PC-9 (cell line): ENCODE data around the gene PDPK1. TPM values are rescaled to one million over a fixed set of nuclear protein-coding genes. Genes with fewer than 3 reads are reported as not detected.
"Not testable (repeated sequence)": the region's sequence is repeated elsewhere in the genome, so short reads cannot be mapped to it uniquely, and the experiment has no call there.

Experiments used
- BruUV-seq: library from RNA; stranded (reverse); fragments of 400-500 nt; replicated peaks from 2 replicates; lab custom pipeline; 2021; lab: Mats Ljungman, UMichigan
- CTCF ChIA-PET: fragments of 300-600 bp; sonication (Branson Sonifier 250); formaldehyde crosslinking; loops from one replicate; lab custom pipeline; 2022; ENCODE audit warnings: antibody characterized with exemption; lab: Charles Lee
- POLR2A ChIA-PET: fragments of 300-600 bp; sonication (Branson Sonifier 250); formaldehyde crosslinking; loops from one replicate; lab custom pipeline; 2022; ENCODE audit warnings: antibody characterized with exemption; ENCODE audit not compliant: unreplicated experiment; lab: Charles Lee
- DNase-seq, 2 experiments: peaks; one replicate each; pipeline versions ENCODE4 v3.0.0 to v3.0.0-alpha.2; 2015 to 2022; ENCODE audit warnings: mixed read lengths in 1 of 2
- H2AFZ ChIP-seq: fragments of 200-600 bp; sonication (generic); 2 replicates; pipeline ENCODE4 v1.8.1; 2017; ENCODE audit warnings: antibody characterized with exemption
- H3F3A ChIP-seq: fragments of 200-600 bp; sonication (generic); 2 replicates; pipeline ENCODE4 v1.8.1; 2017; ENCODE audit warnings: antibody characterized with exemption, mild to moderate bottlenecking, low read depth; ENCODE audit not compliant: insufficient read depth
- H3K27ac ChIP-seq: fragments of 200-600 bp; sonication (generic); 2 replicates; pipeline ENCODE4 v1.6.1; 2016; ENCODE audit warnings: mixed run types
- H3K27me3 ChIP-seq: fragments of 200-600 bp; sonication (generic); 2 replicates; pipeline ENCODE4 v1.6.1; 2016; ENCODE audit warnings: low read depth, mixed run types; ENCODE audit not compliant: insufficient read depth
- H3K36me3 ChIP-seq: fragments of 200-600 bp; sonication (generic); 2 replicates; pipeline ENCODE4 v1.6.1; 2016; ENCODE audit warnings: low read depth, mixed run types
- H3K4me1 ChIP-seq: fragments of 200-600 bp; sonication (generic); replicated peaks from 2 replicates; pipeline ENCODE4 v1.6.1; 2016; ENCODE audit warnings: mixed run types; ENCODE audit not compliant: insufficient read depth
- H3K4me2 ChIP-seq: fragments of 200-600 bp; sonication (generic); 2 replicates; pipeline ENCODE4 v1.6.1; 2017; ENCODE audit warnings: mixed run types
- H3K4me3 ChIP-seq: fragments of 200-600 bp; sonication (generic); 2 replicates; pipeline ENCODE4 v1.6.1; 2016; ENCODE audit warnings: mixed run types
- H3K79me2 ChIP-seq: fragments of 200-600 bp; sonication (generic); 2 replicates; pipeline ENCODE4 v1.6.1; 2017; ENCODE audit warnings: low read depth, mixed run types
- H3K9me2 ChIP-seq: fragments of 200-600 bp; sonication (generic); 2 replicates; pipeline ENCODE4 v1.8.1; 2017; ENCODE audit warnings: mild to moderate bottlenecking; ENCODE audit not compliant: insufficient read depth
- H3K9me3 ChIP-seq: fragments of 200-600 bp; sonication (generic); 2 replicates; pipeline ENCODE4 v1.8.1; 2016; ENCODE audit warnings: low read depth; ENCODE audit not compliant: insufficient read depth
- H4K20me1 ChIP-seq: fragments of 200-600 bp; sonication (generic); 2 replicates; pipeline ENCODE4 v1.8.1; 2017; ENCODE audit not compliant: insufficient read depth
- CTCF ChIP-seq: fragments of 200-600 bp; sonication (generic); conservative IDR thresholded peaks from 2 replicates; pipeline ENCODE4 v1.6.1; 2017; ENCODE audit warnings: mixed run types, antibody characterized with exemption, mild to moderate bottlenecking, moderate library complexity
- EZH2 ChIP-seq: fragments of 200-600 bp; sonication (generic); IDR thresholded peaks from 2 replicates; pipeline ENCODE4 v1.8.0; 2017; ENCODE audit warnings: antibody characterized with exemption, low read depth
- intact Hi-C: fragments of 100-400 bp; cut with micrococcal nuclease; formaldehyde crosslinking; loops from one replicate; pipeline ENCODE4 v1.10.0; 2022; ENCODE audit not compliant: unreplicated experiment
- total RNA-seq: library from RNA; stranded (reverse); gene quantifications from 2 replicates; pipeline ENCODE4 v1.2.3, GENCODE V29; 2021

The PDPK1 gene
- total RNA-seq, 1 experiment from 2014 or later = 46.8 TPM

GRCh38 chr16:2577044-2577443 is 39.2 kb downstream of the PDPK1 start:
- POLR2A ChIA-PET, DNase-seq, H3K27me3 ChIP-seq, BruUV-seq, H4K20me1 ChIP-seq, H3K4me2 ChIP-seq, H3K9me2 ChIP-seq, H3K27ac ChIP-seq, H3K36me3 ChIP-seq, H3K79me2 ChIP-seq, intact Hi-C loops, H3K4me3 ChIP-seq, H3F3A ChIP-seq, H3K9me3 ChIP-seq, H2AFZ ChIP-seq, H3K4me1 ChIP-seq, CTCF ChIA-PET: not testable (repeated sequence)

GRCh38 chr16:2578905-2579304 is 41.1 kb downstream of the PDPK1 start:
- H3K4me3 ChIP-seq, H2AFZ ChIP-seq, H3K4me2 ChIP-seq, CTCF ChIA-PET, H3K36me3 ChIP-seq, DNase-seq, H3K9me2 ChIP-seq, H3K27me3 ChIP-seq, H3K9me3 ChIP-seq, H3F3A ChIP-seq, H4K20me1 ChIP-seq, POLR2A ChIA-PET, H3K79me2 ChIP-seq, H3K27ac ChIP-seq, intact Hi-C loops, BruUV-seq, H3K4me1 ChIP-seq: not testable (repeated sequence)

- peak in 1 of 2 experiments; percentile 34 for DNase-seq
- H3K27me3 ChIP-seq, intact Hi-C loops, H3K9me2 ChIP-seq, H3K9me3 ChIP-seq, H3K4me3 ChIP-seq, H3F3A ChIP-seq, H4K20me1 ChIP-seq, BruUV-seq, H3K4me2 ChIP-seq, H2AFZ ChIP-seq, POLR2A ChIA-PET, H3K36me3 ChIP-seq, CTCF ChIA-PET, H3K4me1 ChIP-seq, H3K79me2 ChIP-seq, H3K27ac ChIP-seq: not testable (repeated sequence)
Observed at GRCh38 chr16:2580143-2580542, 42.3 kb downstream of the PDPK1 start.

GRCh38 chr16:2580818-2581217 is 43.0 kb downstream of the PDPK1 start:
- intact Hi-C loops, H3K27ac ChIP-seq, H3K9me2 ChIP-seq, DNase-seq, H2AFZ ChIP-seq, CTCF ChIA-PET, H3K79me2 ChIP-seq, H3K4me2 ChIP-seq, H3F3A ChIP-seq, H4K20me1 ChIP-seq, POLR2A ChIA-PET, H3K9me3 ChIP-seq, H3K27me3 ChIP-seq, H3K4me3 ChIP-seq, H3K36me3 ChIP-seq, H3K4me1 ChIP-seq, BruUV-seq: not testable (repeated sequence)

- Histone ChIP-seq H3K9me3 (no peaks in the 10 kb centered on the region), H3K27ac (no peak overlapping the region)
- BruUV-seq = no TSS peak
Observed at GRCh38 chr16:2584729-2585650, 47.2 kb downstream of the PDPK1 start.

More at GRCh38 chr16:2584729-2585650, 47.2 kb downstream of the PDPK1 start:
- Histone ChIP-seq H3K4me1 (no peaks in the 10 kb centered on the region), H3K4me3 (no peak overlapping the region), H3K4me2 (no peak overlapping the region), H3K9me2 (no peaks in the 10 kb centered on the region), H4K20me1 (no peaks in the 10 kb centered on the region), H3K79me2 (no peaks in the 10 kb centered on the region), H3K36me3 (no peaks in the 10 kb centered on the region), H2AFZ (no peak overlapping the region), H3K27me3 (no peaks in the 10 kb centered on the region), H3F3A (no peaks in the 10 kb centered on the region)
- CTCF ChIA-PET = no interaction called here
- no peak for TF ChIP-seq CTCF
- no peak for TF ChIP-seq EZH2
- intact Hi-C loops = no loop called here
- no peak for DNase-seq
- POLR2A ChIA-PET = no interaction called here
